Measurements from ENCODE around the gene HBG2.
"Not testable (repeated sequence)": the region's sequence is repeated elsewhere in the genome, so short reads cannot be mapped to it uniquely, and the experiment has no call there.

Gene HBG2

GRCh38 chr11:5254646-5255413, at the start of gene HBG2:
HBG2 (minus strand) TSS chr11:5254781; CDS start chr11:5254728, 53 bp downstream.
- DNase-seq: not testable (repeated sequence)

- DNase-seq: no peak
Observed at GRCh38 chr11:5304046-5304445, 49.5 kb upstream of the HBG2 start.

- DNase-seq: no peak
Observed at GRCh38 chr11:5303626-5304025, 49.0 kb upstream of the HBG2 start.

GRCh38 chr11:5301846-5302245, 47.3 kb upstream of the HBG2 start, which contains the start of gene OR51B4:
OR51B4 (minus strand) TSS chr11:5301946; CDS start chr11:5301946, 0 bp downstream.
- DNase-seq: no peak

- no peak for DNase-seq
Observed at GRCh38 chr11:5300251-5300650, 45.7 kb upstream of the HBG2 start.

GRCh38 chr11:5298451-5298850, 43.9 kb upstream of the HBG2 start:
- DNase-seq: no peak

- no peak for DNase-seq
Observed at GRCh38 chr11:5297721-5298323, 43.2 kb upstream of the HBG2 start.

- not testable (repeated sequence) for DNase-seq
Observed at GRCh38 chr11:5294342-5294995, 39.9 kb upstream of the HBG2 start.

- no peak for DNase-seq
Observed at GRCh38 chr11:5293028-5293427, 38.4 kb upstream of the HBG2 start.

GRCh38 chr11:5291207-5291838, 36.7 kb upstream of the HBG2 start:
- no peak for DNase-seq

- DNase-seq: no peak
Observed at GRCh38 chr11:5290106-5290505, 35.5 kb upstream of the HBG2 start.

GRCh38 chr11:5289696-5290095, 35.1 kb upstream of the HBG2 start:
- no peak for DNase-seq

GRCh38 chr11:5288906-5289550, 34.4 kb upstream of the HBG2 start:
- no peak for DNase-seq

- no peak for DNase-seq
Observed at GRCh38 chr11:5288108-5288905, 33.7 kb upstream of the HBG2 start.

GRCh38 chr11:5286901-5287300, 32.3 kb upstream of the HBG2 start:
- DNase-seq: no peak

GRCh38 chr11:5286351-5286750, 31.8 kb upstream of the HBG2 start:
- no peak for DNase-seq

GRCh38 chr11:5285703-5286340, 31.2 kb upstream of the HBG2 start:
- DNase-seq: no peak

GRCh38 chr11:5284637-5285036, 30.1 kb upstream of the HBG2 start:
- DNase-seq: no peak

- DNase-seq: no peak
Observed at GRCh38 chr11:5283882-5284281, 29.3 kb upstream of the HBG2 start.

- no peak for DNase-seq
Observed at GRCh38 chr11:5283086-5283485, 28.5 kb upstream of the HBG2 start.

- no peak for DNase-seq
Observed at GRCh38 chr11:5282628-5283027, 28.0 kb upstream of the HBG2 start.

- DNase-seq: no peak
Observed at GRCh38 chr11:5281596-5281995, 27.0 kb upstream of the HBG2 start.
